OCI-LY3 (cell line): ENCODE measurements around the gene AKR7A2.

Experiments
- EZH2phosphoT487 ChIP-seq: fragments of 200-600 bp; shearing (Covaris generic); IDR thresholded peaks from 2 replicates; pipeline ENCODE4 v1.6.1; 2018; ENCODE audit warnings: antibody characterized with exemption, mixed run types, low read depth
- TF ChIP-seq, protein P1 (sequence below): fragments of 200-600, 300-600 bp; sonication (generic); IDR thresholded peaks from 2 replicates; pipeline ENCODE4 v1.5.1; 2014; ENCODE audit warnings: antibody characterized with exemption, low read length, low read depth

DNA sequence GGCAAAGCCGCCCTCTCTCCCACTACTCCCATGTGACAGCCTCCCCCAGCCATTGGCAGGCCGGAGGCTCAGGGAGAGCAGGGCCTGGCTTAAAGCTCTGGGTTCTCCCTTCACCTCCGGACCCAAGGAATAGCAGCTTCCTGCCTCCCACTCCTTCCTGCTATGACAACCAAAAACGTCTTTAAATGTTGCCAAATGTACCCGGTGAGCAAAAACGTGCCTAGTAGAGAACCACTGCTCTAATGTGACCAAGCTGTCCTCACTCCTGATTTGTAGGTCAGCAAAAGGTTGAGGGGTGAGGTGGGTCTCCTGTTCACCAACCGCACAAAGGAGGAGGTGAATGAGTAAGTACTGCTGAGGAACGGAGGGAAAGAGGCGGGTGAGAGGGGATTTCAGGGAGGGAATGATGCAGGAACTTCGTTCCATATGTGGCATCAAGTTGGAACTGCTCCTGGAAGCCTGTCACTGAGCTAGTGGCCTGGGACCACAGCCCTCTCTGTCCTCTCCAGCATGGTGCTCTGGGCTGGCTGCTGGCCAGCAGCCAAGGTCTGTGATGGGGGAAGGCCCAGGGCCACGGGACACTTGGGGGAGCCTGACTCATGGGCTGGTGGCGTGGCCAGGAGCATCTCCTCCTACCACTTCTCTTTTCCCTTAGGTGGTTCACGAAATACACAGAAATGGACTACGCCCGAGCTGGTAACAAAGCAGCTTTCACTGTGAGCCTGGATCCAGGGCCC is 54.6 kb downstream of the AKR7A2 start:
- TF ChIP-seq, protein P1, sequence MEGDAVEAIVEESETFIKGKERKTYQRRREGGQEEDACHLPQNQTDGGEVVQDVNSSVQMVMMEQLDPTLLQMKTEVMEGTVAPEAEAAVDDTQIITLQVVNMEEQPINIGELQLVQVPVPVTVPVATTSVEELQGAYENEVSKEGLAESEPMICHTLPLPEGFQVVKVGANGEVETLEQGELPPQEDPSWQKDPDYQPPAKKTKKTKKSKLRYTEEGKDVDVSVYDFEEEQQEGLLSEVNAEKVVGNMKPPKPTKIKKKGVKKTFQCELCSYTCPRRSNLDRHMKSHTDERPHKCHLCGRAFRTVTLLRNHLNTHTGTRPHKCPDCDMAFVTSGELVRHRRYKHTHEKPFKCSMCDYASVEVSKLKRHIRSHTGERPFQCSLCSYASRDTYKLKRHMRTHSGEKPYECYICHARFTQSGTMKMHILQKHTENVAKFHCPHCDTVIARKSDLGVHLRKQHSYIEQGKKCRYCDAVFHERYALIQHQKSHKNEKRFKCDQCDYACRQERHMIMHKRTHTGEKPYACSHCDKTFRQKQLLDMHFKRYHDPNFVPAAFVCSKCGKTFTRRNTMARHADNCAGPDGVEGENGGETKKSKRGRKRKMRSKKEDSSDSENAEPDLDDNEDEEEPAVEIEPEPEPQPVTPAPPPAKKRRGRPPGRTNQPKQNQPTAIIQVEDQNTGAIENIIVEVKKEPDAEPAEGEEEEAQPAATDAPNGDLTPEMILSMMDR = no peak
- no peak for TF ChIP-seq EZH2phosphoT487
